OCI-LY1 (cell line): ENCODE measurements around the gene SMIM13.

Experiments used
- CTCF ChIP-seq: fragments of 200-600 bp; sonication (generic), shearing (Covaris generic); IDR thresholded peaks from 2 replicates; pipeline ENCODE4 v1.5.1; 2017; ENCODE audit warnings: mild to moderate bottlenecking, antibody characterized with exemption, low read length, moderate library complexity, mixed read lengths
- EZH2 ChIP-seq: fragments of 200-600 bp; sonication (generic), shearing (Covaris generic); IDR thresholded peaks from 2 replicates; pipeline ENCODE4 v1.8.0; 2017; ENCODE audit warnings: borderline replicate concordance, mixed run types, mild to moderate bottlenecking, antibody characterized with exemption, low read length, moderate library complexity, mixed read lengths

DNA sequence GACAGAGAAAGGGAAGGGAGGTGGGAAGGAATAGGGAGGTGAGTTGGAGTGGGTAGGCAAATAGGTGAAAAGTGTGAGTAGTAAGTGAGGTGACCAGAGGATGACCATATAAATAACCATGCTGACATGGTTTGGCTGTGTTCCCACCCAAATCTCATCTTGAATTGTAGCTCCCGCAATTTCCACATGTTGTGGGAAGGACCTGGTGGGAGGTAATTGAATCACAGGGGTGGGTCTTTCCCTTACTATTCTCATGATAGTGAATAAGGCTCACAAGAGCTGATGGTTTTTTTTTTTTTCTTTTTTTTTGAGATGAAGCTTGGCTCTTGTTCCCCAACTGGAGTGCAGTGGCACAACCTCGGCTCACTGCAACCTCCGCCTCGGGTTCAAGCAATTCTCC is 21.5 kb upstream of the SMIM13 start:
- TF ChIP-seq CTCF = no peak
- no peak for TF ChIP-seq EZH2
